ENCODE measurements around the gene ME3.

Gene ME3

DNA sequence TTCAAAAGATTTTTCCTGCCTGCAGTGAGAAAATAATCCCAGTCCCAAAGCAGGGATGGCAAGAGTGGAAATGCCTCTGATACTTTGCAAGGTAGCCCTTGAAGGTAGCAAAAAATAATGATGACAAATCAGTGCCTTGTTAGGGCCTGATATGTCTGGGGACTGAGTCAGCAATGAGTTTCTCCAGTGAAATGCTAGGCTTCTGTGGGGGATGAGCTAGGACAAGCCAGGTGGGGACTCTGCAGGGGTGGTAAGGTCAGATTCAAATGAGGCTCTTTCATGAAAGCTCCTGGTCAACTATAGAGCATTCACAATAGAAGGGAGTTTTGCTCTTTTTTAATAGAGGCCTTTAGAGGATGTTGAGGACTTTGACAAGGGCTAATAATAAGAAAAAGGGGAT, 77.7 kb downstream of the ME3 start:
- no peak overlapping the region for H3K4me3 ChIP-seq (ENCODE audit: control insufficient read depth, low read depth, low read length)
- no peak for DNase-seq (ENCODE audit: low read depth)
- TF ChIP-seq, protein P1, sequence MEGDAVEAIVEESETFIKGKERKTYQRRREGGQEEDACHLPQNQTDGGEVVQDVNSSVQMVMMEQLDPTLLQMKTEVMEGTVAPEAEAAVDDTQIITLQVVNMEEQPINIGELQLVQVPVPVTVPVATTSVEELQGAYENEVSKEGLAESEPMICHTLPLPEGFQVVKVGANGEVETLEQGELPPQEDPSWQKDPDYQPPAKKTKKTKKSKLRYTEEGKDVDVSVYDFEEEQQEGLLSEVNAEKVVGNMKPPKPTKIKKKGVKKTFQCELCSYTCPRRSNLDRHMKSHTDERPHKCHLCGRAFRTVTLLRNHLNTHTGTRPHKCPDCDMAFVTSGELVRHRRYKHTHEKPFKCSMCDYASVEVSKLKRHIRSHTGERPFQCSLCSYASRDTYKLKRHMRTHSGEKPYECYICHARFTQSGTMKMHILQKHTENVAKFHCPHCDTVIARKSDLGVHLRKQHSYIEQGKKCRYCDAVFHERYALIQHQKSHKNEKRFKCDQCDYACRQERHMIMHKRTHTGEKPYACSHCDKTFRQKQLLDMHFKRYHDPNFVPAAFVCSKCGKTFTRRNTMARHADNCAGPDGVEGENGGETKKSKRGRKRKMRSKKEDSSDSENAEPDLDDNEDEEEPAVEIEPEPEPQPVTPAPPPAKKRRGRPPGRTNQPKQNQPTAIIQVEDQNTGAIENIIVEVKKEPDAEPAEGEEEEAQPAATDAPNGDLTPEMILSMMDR (IDR thresholded peaks at IDR 0.05; ENCODE audit: control insufficient read depth, insufficient read depth, low read depth, low read length, missing control alignments) = no peak

DNA sequence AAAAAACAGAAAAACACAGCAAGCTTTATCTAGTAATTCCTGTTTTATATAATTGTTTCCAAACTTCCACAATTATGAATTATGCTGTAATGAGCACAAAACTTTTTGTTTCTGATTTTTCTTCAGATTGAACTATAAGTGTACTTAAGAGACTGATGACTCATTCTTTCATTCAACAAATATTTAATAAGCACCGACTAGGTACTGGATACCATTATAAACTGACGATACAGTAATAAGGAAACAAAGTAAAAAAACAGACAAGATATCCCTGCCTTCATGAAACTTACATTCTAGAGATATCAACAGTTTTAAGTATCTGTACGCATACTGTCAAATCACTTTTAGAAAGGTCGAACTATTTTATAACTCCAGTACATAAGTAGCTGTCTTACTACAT, 78.6 kb downstream of the ME3 start:
- no peak for DNase-seq (ENCODE audit: low read depth)
- TF ChIP-seq, protein P1 (IDR thresholded peaks at IDR 0.05; ENCODE audit: control insufficient read depth, insufficient read depth, low read depth, low read length, missing control alignments) = no peak
- H3K4me3 ChIP-seq (ENCODE audit: control insufficient read depth, low read depth, low read length) = no peak overlapping the region

DNA sequence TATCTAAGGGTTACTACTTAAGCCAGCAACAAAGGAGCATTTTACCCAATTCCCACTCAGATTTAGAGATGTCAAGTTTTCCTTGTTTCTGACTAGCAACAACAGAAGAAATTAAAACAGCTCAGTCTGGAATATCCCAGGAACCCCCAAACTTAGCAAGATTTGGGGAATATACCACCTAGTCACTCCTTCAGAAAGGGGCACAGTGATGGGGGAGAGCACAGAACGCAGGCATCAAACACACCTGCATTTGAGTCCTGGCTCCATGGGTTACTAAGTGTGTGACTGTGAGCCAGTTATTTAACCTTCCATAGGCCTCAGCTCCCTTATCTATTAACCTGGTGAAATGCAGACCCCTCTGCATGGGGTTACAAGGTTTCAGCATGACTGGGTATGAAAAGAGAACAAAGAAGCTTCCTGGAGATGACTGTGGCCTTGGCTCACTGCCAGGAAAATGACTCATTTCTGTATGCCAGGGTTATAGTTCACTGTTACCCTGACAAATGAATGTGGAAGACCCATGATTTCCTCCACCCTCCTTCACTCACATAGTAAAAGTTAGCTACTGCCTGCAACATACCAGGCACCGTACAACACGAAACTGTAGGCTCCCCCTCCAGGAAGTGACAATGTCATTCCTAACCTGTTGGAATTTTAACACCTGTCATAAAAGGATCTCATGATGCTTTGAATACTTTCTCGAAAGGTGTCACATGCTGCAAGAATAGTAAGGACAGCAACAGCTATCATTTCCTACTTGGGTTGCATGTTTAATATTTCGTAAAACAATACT, 79.6 kb downstream of the ME3 start:
- no peak overlapping the region for H3K4me3 ChIP-seq (ENCODE audit: control insufficient read depth, low read depth, low read length)
- TF ChIP-seq, protein P1 (IDR thresholded peaks at IDR 0.05; ENCODE audit: control insufficient read depth, insufficient read depth, low read depth, low read length, missing control alignments) = no peak
- no peak for DNase-seq (ENCODE audit: low read depth)

DNA sequence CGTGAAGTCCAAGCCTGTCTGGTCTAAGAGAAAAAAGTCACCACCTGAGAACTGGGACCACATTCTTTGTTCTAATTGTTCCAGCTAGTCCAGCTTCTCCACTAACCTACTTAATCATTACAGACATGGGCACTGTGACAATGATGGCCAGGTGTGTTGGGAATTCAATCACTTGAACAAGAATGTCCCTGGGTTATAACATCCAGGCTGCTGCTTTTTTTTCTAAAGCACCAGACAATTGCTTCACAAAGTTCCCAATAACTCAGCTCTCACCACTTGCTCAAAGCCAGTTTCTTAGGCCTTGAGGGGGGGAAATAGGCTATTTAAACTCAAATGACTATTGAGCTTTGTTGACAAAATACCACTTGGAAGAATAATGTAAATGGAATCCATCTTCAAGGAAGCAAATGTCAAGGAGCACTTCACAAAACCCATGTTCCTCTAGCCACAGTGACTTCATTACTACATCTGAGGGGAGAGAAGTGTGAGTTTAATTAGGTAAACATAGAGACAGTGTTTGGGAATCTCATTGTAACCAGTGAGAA, 80.3 kb downstream of the ME3 start:
- DNase-seq (ENCODE audit: low read depth) = no peak
- no peak overlapping the region for H3K4me3 ChIP-seq (ENCODE audit: control insufficient read depth, low read depth, low read length)
- TF ChIP-seq, protein P1 (IDR thresholded peaks at IDR 0.05; ENCODE audit: control insufficient read depth, insufficient read depth, low read depth, low read length, missing control alignments) = no peak

DNA sequence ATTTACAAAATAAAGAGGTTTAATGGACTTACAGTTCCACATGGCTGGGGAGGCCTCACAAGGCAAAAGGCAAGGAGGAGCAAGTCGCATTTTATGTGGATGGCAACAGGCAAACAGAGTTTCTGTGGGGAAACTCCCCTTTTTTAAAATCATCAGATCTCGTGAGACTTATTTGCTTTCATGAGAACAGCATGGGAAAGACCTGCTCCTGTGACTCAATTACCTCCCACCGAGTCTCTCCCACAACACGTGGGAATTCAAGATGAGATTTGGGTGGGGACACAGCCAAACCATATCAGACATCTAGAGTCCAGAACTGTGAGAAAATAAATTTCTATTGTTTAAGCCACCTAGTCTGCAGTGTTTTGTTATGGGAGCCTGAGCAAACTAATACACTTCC, 80.8 kb downstream of the ME3 start:
- TF ChIP-seq, protein P1 (IDR thresholded peaks at IDR 0.05; ENCODE audit: control insufficient read depth, insufficient read depth, low read depth, low read length, missing control alignments) = no peak
- no peak for DNase-seq (ENCODE audit: low read depth)
- no peak overlapping the region for H3K4me3 ChIP-seq (ENCODE audit: control insufficient read depth, low read depth, low read length)

DNA sequence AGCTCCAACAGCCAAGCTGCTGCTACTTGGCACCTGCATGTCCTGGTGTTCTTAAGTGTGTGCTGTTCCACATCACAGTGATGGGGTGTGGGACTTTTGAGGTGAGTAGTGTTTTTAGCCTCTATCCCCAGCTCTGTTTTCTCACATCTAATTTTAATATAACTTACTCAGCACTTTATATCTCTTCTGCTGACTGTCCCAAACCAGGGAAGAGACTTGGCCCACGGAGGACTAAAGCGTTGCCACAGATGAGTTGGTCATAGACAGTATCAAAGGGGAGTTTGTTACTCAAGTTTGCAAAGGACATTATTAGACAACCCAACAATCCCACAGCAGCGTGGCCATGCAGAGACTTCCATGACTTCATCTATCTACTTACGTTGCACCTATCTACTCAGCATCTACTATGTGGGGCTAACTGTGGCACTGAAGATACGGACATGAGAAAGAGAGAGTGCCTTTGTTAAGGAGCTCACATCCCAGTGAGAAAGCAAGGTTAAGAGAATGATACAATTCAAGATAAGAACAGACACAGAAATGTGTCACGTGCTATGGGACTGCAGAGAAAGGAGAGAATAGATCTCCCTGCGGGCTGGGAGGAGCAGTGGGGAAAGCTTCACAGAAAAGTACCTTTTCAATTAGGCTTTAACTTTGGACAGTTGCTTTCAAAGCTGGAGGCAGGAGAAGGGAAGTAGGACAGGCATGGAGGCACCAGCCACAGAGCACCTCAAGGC, 82.4 kb downstream of the ME3 start:
- DNase-seq (ENCODE audit: low read depth) = no peak
- TF ChIP-seq, protein P1 (IDR thresholded peaks at IDR 0.05; ENCODE audit: control insufficient read depth, insufficient read depth, low read depth, low read length, missing control alignments) = no peak
- H3K4me3 ChIP-seq (ENCODE audit: control insufficient read depth, low read depth, low read length) = no peak overlapping the region

Measured in AG09309 (cell line).